NCI-H345 treated with DMSO at 0.1 percent for 48 hours (cell line): ENCODE measurements around the gene CCND2.

Source experiments
- DNase-seq: peaks from one replicate; lab custom pipeline; 2025; ENCODE audit not compliant: unreplicated experiment; lab: John Stamatoyannopoulos, UW

Gene CCND2

DNA sequence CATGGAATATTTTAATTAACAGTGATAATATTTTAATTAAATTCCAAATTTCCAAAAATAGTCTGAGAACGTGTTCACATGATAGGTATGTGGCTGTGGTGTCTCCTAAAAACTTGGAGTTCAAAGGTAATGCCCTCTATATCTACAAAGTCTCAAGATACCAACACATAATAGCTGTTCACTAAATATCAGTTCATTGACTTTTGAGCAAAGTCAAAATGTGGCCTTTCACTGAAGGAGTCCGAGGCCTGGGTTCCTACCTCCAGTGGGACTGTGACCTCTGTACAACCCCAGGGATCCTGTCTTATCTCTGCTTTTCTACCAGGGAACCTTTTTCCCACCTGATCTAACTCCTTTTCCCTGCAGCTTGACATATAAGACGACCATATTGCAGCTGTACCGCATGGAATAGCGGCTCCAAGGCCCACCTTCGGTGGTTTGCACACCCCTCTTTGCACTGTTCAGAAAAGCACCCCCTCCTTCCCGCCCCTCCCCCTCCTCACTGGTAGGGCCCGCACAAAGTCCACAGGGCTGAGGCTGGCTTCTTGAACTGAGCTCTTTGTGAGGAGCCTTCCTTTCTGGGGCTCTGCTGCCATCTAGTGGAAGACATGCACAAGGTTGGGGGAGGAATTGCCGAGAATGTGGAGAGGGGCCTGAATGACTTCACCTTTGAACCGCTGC is 3.1 kb downstream of the CCND2 start:
- DNase-seq: peak; percentile 56

DNA sequence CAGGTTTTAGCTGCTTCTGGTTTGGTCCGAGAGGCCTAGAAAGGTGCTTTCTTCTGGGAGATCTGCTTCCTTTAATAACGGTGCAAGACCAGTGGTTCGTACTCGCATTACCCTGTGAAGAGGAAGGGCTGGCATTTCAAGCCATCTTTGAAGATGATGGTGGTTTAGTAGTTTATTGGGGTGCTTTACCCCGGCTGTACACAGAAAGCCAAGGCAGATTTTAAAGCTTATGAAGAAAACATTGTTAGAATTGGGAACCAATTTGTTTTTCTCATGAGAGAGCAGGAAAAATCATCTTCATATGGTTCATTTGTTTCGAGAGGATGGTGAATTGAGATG is 3.6 kb downstream of the CCND2 start:
- no peak for DNase-seq

DNA sequence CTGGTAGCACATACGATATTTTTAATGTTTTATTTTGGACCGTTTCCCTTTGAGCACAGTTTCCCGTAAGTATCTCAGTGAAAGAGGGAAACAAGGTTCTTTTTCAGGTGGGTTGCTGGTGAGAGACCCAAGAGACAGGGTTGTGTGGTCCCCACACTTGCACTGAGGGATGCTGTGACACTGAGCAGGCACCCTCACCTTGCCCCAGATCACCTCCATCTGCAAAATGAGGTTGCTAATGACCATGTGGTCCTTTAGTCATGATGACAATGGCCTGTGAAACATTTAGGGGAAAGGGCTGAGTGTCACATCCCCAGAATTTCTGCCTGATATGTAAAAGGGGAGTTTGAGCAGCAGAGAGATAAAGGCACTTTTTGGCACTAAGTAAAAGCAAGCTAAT is 4.3 kb downstream of the CCND2 start:
- no peak for DNase-seq

DNA sequence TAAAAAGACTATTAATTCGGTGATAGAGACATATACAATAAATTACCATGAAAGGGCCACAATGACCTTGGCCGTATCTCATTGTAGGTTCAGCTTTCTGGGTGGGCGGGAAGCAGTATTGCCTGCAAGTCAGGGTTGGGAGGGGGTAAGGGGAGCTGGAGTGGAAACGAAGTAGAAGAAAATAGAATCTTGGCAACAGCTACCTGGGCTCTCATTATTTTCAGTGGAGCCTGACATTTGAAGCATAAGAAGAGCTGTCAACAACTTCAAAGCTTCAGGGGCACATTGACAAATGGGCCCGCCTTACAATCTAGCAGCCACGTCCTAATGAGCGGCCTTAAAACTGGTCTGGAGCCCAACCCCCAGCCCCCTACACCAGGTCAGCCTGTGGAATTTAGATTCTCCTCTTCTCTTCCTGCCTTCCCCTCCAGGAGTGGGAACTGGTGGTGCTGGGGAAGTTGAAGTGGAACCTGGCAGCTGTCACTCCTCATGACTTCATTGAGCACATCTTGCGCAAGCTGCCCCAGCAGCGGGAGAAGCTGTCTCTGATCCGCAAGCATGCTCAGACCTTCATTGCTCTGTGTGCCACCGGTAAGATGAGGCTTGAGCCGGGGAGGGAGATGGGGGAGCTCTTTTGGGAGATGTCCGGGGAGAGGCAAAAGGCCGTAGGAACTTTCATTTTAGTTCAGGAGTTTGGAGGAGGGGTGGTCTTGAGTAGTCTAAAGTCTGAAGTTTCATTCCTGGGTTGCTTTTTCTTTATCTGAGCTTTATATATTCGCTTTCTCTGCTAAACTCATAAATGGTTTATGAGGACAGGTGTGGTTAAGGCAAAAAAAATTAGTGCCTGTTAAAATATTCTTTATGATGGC is 5.0 kb downstream of the CCND2 start:
- DNase-seq: no peak

DNA sequence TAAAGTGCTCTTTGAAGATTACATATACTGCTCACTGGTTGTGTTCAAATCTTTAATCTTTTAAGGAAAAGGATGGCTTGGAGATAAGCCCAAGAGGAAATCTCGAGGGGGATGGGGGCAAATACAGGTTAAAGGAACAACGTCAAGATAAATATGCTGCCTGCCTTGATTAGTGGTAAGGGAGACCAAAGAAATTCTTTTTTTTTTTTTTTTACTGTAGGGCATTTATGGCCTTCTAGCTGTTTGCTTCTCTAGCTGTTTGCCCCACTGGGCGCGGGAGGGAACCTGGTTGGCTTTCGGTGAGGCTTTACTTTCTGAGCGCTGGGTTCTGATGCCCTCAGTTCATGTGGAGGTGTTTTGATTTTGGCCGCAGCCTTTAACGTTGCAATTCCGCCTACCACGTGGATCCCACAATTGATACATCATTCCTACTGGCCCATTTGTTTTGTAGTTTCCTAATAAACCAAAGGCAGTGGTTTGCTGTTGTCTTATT is 5.7 kb downstream of the CCND2 start:
- DNase-seq: no peak

DNA sequence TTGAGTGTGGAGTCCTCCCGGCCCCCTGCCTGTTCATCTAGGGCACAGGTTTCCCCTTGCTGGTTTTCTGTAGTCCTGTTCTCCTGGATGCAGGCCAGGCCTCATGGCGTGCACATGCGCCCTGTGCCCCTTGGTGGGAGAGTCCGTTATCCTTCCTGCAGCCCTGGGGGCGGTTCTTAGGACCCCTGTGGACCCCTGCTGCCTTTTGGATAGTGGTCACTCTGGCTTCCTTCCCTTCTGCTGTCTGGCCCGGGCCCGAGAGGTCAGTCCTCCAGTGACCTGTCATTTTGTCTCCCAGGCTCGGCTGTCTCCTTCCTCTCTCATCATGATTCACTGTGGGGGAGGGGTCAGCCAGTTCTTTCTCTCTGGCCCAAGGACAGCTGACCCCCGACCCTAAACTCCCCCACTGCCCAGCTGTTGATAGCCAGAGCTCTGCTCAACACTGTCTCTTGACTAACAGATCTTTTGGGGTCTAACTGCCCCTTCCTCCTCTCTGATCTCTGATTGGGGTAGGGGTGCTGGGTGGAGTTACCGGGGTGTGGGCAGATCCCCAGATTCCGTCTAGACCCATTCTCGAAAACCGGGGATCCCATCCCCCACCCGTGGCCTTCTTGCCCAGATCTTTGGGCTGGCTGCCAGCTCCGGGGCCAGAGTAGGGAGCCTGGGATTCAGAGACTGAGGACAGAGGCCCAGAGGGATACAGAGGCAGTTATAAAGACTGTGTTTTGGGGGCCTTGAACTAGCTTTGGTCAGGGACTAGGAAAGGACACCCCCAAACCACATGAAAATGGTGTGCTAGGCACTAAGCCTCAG is 7.0 kb downstream of the CCND2 start:
- DNase-seq: no peak

DNA sequence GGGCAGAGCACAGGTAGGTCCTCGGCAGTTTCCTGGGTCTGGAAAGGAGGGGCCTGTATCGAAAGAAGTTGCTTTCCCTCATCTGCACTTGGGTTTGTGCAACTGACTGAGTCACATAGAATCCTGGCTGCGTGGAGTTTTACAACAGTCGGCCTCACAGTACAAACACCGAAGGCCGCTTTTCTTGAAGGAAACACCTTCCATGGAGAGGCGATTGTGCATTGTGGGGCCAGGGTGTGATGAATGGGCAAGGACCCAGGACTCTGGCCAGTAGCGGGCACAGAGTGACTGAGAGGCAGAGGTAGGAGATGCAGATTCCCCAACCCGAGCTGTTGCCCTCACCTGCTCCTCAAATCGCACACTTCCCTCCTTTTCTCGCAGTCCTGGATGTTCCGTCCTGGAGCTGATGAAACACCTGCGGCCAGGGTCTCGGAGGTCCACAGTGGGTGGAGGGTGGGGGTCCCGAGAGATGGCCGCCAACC is 7.7 kb downstream of the CCND2 start:
- no peak for DNase-seq

DNA sequence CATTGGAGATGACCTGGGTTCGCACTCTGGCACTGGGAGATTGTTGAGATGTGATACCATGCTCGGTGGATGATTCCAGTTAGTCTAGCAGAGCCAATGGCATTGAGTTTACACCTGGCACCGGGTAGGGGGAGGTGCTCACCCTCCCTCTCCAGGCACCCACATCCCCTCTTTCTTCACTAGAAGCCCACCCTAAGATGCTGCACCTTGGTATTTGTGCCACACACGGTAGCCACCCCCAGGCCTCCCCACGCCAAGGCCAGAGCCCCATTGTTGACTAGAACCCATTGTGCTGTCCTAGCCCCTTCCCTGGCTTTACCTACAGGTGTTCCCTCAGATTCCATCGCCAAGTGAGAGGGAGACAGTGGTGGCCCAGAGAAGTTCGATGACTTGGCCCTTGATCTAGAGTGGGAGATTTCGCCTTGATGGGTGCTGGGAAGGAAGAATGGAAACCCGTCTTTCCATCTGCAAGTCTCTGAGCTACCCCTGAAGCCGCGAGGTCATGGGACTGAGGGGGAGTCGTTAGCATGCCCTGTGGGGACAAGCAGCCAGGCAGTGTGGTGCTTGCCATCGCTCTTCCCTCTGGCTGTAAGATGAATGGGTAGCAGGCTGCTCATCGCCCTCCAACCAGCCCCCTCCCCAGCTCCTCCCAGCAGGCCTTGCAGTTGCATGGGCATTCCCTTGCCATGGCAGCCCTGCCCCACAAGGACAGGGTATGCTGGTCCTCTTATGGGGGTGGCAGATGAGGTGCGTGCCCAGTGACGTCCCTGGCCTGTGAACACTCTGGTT is 8.7 kb downstream of the CCND2 start:
- no peak for DNase-seq

DNA sequence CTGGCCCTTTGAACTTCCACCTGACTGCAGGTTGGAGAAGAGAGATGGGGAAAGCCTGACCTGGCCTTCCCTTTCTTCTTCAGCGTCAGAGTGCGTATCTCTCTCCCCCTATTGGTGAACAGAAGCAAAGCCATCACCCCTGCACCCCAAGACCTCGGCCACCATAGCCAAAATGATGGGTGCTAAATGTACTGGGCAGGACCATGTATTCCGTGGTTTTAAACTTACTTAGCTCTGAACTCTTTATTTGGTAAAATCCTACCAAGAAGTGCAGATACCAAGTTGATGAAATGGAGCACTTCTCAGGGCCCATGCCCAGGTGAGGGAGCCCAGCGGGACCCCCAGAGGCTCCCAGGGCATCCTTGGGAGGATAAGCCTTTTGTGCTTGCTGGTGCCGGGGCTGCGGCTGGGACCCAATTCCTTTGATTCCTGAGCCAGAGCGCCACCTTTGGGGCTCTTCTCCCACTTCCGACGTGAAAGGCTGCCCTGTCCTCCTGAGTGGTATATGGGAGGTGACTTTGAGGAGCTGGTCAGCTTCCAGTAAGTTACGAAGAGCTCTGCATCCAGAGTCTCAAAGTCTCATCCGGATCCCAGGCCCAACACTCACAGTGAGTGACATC is 9.4 kb downstream of the CCND2 start:
- DNase-seq: no peak

DNA sequence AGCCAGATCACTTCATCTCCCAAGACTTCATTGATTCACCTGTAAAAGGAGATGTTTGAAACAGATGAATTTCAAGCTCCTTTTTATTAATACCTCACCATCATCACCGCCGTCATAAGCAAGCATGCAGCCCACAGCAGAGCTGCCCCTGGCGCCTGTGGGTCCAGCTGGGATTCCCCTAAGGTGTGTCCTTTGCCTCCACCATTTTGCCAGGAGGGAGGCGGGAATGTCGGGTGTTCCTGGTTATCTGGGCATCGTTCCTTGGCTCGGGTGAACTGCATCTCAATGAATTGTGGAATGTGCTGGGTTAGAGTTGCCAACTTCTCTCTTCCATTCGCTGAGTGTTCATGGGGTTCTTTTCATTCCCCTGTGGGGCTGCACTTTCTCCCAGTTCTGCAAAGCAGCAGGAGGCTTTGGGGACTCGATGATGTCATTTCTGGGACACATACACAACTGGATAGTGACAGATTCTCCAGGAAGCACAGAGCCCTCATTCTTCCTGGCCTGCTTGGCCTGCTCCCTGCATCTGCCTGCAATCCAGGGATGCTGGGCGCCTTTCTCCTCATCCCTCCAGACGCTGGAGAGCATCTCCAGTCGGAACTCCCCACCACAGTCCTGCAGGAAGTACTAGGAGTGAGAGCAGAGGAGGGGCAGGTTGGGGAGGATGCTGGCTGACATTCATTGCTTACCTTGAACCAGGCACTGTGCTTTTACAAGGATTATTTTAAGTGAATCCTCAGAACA is 10.1 kb downstream of the CCND2 start:
- DNase-seq: no peak

DNA sequence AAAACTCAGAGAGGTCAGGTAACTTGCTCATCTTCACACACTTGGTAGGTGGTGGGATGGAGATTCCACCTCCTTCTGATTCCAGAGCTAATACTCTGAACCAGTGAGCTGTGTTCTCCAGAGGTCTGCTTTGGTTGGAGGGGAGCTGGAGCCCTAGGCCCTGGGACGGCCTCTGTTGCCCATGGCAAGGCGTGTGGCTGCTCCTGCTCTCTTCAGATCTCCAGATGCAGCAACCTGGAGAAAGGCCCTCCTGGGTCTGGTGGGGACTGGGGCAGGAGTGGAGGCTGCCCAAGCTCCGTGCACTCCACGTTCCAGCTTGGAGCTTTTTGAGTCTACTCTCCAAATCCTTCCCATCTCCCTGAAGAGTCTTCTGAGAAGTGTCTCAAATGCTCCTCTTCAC is 10.7 kb downstream of the CCND2 start:
- no peak for DNase-seq

DNA sequence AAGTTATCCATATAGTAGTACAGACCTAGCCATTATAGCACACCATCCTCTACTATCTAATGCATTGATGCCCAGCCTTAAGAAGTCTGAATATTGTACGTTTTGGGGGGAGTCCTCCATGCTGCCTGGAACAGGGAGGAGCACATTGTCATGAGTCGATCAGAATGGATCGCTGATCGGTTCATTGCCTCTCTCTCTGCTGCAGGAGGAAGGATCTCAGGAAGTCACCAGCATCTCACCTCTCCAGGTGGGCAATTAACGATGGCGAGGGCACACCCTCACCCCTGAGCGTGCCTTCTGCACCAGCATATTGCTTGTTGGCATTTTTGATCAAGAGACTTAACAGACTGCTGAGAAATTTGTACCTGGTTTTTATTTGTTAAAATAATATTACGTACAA is 11.5 kb downstream of the CCND2 start:
- no peak for DNase-seq

DNA sequence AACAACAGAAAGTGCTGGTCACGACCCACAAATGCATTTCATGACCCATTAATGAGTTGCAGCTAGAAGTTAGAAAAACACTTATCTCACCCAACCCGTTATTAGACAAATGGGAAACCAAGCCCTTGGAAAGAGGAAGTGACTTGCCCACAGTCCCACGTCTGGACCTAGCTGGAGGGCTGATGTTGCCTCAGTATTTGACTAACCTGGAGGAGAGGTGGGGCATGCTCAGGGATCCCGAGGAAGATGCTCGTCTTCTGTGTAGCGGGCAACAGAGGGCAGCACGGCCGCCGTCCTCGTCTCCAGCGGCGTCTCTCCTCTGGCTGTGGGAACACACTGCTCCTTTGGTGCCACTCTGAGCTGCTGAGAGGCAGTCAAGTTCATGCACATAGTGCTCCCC is 12.7 kb downstream of the CCND2 start:
- DNase-seq: no peak

DNA sequence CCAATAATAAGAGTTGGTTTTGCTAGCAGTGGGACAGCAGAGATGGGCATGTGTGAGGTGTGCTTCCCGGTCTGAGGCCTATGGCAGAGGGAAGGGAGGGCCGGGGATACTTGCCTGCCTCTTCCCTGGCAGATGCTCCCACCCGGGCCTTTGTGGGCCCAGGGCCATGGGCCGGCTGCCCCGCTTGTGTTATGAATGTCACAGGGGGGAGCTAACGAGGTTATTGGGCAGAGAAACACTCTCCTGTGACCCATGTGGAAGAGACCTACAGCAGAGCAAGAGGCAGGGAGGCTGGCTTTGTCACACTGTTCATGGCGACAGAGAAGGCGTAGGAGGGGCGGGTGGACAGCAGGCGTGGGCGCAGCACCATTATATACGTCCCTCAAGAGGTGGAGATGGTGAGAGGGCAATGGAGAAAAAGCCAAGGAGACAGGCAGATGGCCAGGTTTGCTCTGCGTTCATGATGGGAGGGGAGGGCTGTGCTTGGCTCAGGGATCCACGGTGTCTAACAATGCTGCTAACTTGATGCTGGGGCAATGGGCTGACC is 13.3 kb downstream of the CCND2 start:
- DNase-seq: no peak

DNA sequence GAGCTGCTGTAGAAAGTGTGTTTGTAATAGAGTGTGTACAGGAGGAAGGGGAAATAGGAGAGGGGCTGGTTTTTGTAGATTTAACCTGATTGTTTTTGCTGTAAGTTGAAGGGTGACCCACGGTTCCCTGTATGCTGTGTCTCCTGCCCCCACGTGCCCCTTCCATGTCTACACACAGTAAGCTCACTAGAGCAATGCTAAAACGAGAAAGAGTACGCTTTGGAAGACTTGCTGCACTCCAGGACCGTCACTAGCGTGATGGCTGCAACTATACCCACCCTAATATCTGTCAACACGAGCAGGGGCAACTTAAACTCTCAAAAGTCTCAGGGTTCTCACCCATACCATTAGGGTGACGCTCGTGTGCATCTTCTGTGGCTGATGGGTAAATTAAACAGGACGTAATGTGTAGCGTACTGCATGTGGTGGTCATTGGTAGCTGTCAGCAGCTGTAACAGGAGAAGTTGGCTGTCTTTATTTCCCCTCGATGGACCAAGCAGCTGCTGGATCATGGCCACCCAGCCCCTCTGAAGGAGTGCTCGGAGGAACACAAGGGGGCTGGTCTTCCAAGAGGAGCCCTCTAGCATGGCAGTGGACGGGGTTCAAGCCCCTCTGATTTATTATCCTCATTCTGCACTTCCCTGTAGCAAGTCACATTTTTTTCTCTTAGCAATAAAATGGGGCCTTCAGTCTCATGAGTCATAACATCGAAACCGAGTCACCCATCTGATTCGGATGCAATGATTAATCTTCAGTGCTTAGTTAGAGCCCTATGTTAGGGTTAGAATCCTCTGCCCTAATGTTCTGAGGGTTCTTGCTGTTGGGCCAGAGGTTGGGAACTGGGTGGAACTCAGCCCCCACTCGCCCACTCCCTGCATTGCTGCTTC is 14.0 kb downstream of the CCND2 start:
- DNase-seq: no peak

DNA sequence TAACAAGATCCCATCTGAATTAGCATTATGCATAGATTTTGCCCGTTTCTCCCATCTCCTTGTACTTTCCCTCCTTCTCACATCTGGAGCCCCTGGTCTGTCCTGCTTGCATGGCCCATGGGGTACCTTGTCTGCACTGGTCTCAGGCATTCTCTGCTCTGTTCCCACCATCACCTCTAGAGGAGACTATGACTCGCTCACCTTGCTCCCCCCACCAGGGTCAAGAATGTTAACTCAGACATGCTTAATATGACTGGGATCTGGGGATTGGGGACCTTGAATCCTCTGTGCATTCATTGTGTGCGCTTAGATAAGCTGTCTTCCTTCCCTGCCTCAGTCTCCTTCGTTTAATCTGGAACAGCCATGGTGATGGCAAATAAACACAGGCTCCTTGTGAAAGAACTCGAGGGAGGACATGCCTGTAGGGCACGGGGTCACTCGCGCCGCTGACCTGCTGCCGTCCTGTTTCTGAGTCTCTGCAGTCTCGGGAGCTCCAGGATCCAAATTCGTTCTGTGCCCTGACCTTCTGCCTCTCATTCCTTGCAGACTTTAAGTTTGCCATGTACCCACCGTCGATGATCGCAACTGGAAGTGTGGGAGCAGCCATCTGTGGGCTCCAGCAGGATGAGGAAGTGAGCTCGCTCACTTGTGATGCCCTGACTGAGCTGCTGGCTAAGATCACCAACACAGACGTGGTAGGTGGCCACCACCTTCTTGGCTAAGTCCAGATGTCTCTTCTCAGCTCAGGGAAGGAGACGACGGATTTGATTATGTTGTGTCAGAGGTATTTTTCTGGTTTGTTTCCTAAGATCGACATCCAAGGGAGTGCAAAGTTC is 15.0 kb downstream of the CCND2 start:
- no peak for DNase-seq

DNA sequence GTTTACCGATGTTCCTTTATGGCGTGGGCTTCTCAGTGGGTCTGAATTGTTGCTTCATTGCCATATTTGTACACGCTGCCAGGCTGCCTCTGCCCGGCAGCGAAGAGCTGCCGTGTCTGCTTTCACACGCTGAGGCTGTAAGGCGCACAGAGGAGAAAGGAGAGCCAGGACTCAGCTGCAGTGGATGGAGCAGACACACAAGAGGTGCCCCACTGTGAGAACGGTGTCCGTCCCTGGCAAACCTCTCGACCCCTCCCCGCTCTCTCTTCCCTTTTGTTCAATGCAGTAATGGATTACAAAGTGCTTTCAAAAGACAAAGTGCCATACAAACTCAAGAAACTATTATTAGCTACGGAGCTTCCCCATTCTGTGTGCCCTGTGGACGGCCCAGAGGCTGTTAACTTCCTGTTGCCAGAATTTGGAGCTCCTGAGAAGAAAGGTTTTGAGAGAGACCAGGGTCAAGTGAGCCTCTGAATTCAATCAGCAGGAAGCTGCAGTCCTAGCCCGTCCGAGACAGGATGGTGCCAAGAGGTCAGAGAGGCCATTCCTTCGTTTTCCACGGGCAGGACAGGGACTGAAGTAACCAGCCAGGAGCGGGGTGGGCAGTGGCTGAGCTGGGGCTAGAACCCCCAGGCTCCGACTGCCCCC is 15.8 kb downstream of the CCND2 start:
- no peak for DNase-seq
